Left ventricle myocardium inferior (tissue), 1 donor: ENCODE results near the gene ABCA2. TPM values are rescaled to one million over a fixed set of nuclear protein-coding genes. Genes with fewer than 3 reads are reported as not detected.
"Not testable (repeated sequence)": the region's sequence is repeated elsewhere in the genome, so short reads cannot be mapped to it uniquely, and the experiment has no call there.

Experiments used
- DNase-seq: peaks from one replicate; pipeline ENCODE4 v3.0.0-alpha.2; 2020
- H3K27ac ChIP-seq: fragments of 200-600 bp; replicated peaks from 2 replicates; pipeline ENCODE4 v1.8.0; 2021
- H3K27me3 ChIP-seq: fragments of 200-600 bp; 2 replicates; pipeline ENCODE4 v1.8.0; 2021; ENCODE audit warnings: low read depth
- H3K36me3 ChIP-seq: fragments of 200-600 bp; 2 replicates; pipeline ENCODE4 v1.8.0; 2021
- H3K4me1 ChIP-seq: fragments of 200-600 bp; 2 replicates; pipeline ENCODE4 v1.8.0; 2021
- H3K4me3 ChIP-seq: fragments of 200-600 bp; 2 replicates; pipeline ENCODE4 v1.8.0; 2021; ENCODE audit warnings: mild to moderate bottlenecking, moderate library complexity
- H3K9me3 ChIP-seq: fragments of 200-600 bp; replicated peaks from 2 replicates; pipeline ENCODE4 v1.8.0; 2021
- CTCF ChIP-seq: fragments of 200-600 bp; IDR thresholded peaks from 2 replicates; pipeline ENCODE4 v1.8.0; 2021; ENCODE audit warnings: antibody characterized with exemption, mild to moderate bottlenecking, borderline replicate concordance
- intact Hi-C: fragments of 100-400 bp; cut with micrococcal nuclease; formaldehyde crosslinking; loops from one replicate; pipeline ENCODE4 v1.11.0; 2022
- total RNA-seq: library from RNA; stranded (reverse); fragmentation: NEBNext Ultra II Directional; extraction: Animal tissue kit (Norgen Biotek cat#: 25700); gene quantifications from one replicate; pipeline ENCODE4 v1.2.1, GENCODE V29; 2021
- donor health status: DM: no; HTN: yes; CAD: no; lungs with severe emphysema.

ABCA2 gene
- total RNA-seq, 1 donor from 2014 or later: 29.9 TPM

GRCh38 chr9:137035937-137036336 lies 7.9 kb upstream of the ABCA2 start:
- Histone ChIP-seq H3K36me3 (peaks cover 28% of the 10 kb centered on the region), H3K27me3 (no peaks in the 10 kb centered on the region), H3K27ac (no peak overlapping the region), H3K4me1 (peaks cover 22% of the 10 kb centered on the region), H3K4me3 (no peak overlapping the region), H3K9me3 (no peaks in the 10 kb centered on the region)
- no peak for TF ChIP-seq CTCF
- no peak for DNase-seq
- intact Hi-C loops: loop anchor here (5.0 kb wide), 1 partner anchor 249 kb away; no protein-coding TSS in a partner anchor

- H3K27ac ChIP-seq: no peak overlapping the region
- intact Hi-C loops: loop anchor here (5.0 kb wide), 1 partner anchor 248 kb away; no protein-coding TSS in a partner anchor
- TF ChIP-seq CTCF: no peak
Measured at GRCh38 chr9:137035507-137035834, 7.4 kb upstream of the ABCA2 start.

GRCh38 chr9:137034709-137035506 lies 6.9 kb upstream of the ABCA2 start:
- Histone ChIP-seq H3K27me3 (no peaks in the 10 kb centered on the region), H3K36me3 (peaks cover 18% of the 10 kb centered on the region), H3K4me1 (peaks cover 16% of the 10 kb centered on the region), H3K9me3 (no peaks in the 10 kb centered on the region), H3K4me3 (peak overlapping the region; percentile 25), H3K27ac (peak overlapping the region; percentile 36)
- intact Hi-C loops: loop anchor here (5.0 kb wide), 1 partner anchor 248 kb away; no protein-coding TSS in a partner anchor
- peak; percentile 93 for TF ChIP-seq CTCF
- DNase-seq: peak; percentile 77

More at GRCh38 chr9:137035507-137035834, 7.4 kb upstream of the ABCA2 start:
- Histone ChIP-seq H3K9me3 (no peaks in the 10 kb centered on the region), H3K27me3 (no peaks in the 10 kb centered on the region), H3K36me3 (peaks cover 24% of the 10 kb centered on the region), H3K4me1 (peaks cover 17% of the 10 kb centered on the region), H3K4me3 (no peak overlapping the region)
- DNase-seq: no peak

- Histone ChIP-seq H3K27ac (no peak overlapping the region), H3K36me3 (peaks cover 11% of the 10 kb centered on the region), H3K4me1 (peaks cover 21% of the 10 kb centered on the region), H3K9me3 (no peaks in the 10 kb centered on the region), H3K4me3 (peak overlapping the region; percentile 39), H3K27me3 (no peaks in the 10 kb centered on the region)
- DNase-seq: no peak
- TF ChIP-seq CTCF: no peak
- intact Hi-C loops: no loop called here
Measured at GRCh38 chr9:137034039-137034708, 6.1 kb upstream of the ABCA2 start.

GRCh38 chr9:137033481-137033880 lies 5.4 kb upstream of the ABCA2 start:
- H3K36me3 ChIP-seq, H3K27me3 ChIP-seq, H3K9me3 ChIP-seq, intact Hi-C loops, H3K27ac ChIP-seq, DNase-seq: not testable (repeated sequence)
- Histone ChIP-seq H3K4me1 (peaks cover 28% of the 10 kb centered on the region), H3K4me3 (peak overlapping the region; percentile 39)

GRCh38 chr9:137032858-137033257 lies 4.8 kb upstream of the ABCA2 start:
- H3K27me3 ChIP-seq: no peaks in the 10 kb centered on the region
- no peak for TF ChIP-seq CTCF
- peaks cover 29% of the 10 kb centered on the region for H3K4me1 ChIP-seq
- peak overlapping the region; percentile 39 for H3K4me3 ChIP-seq
- H3K27ac ChIP-seq: peak overlapping the region; percentile 48
- no peaks in the 10 kb centered on the region for H3K9me3 ChIP-seq
- H3K36me3 ChIP-seq: peaks cover 3% of the 10 kb centered on the region
- intact Hi-C loops: no loop called here
- DNase-seq: peak; percentile 69
